ENCODE results near the gene CPNE2.

- TF ChIP-seq ZNF274 (IDR thresholded peaks at IDR 0.05; ENCODE audit: low read depth, low read length) (no peak), YY1 (IDR thresholded peaks at IDR 0.05; ENCODE audit: insufficient read depth, insufficient read length) (no peak), SUZ12 (IDR thresholded peaks at IDR 0.05; ENCODE audit: extremely low read depth, insufficient read depth, insufficient read length) (no peak)
Observed at GRCh38 chr16:57054338-57054737, 38.0 kb upstream of the CPNE2 start.
